ENCODE data around the gene MAP7. TPM values are rescaled to one million over a fixed set of nuclear protein-coding genes. Genes with fewer than 3 reads are reported as not detected.

The MAP7 gene
- total and polyA plus RNA-seq, 9 of the 15 experiments (the other 6 are each of a cell fraction or from before 2014, with no cell fraction given): 0.76 to 7.7 (median 3.9) TPM

DNA sequence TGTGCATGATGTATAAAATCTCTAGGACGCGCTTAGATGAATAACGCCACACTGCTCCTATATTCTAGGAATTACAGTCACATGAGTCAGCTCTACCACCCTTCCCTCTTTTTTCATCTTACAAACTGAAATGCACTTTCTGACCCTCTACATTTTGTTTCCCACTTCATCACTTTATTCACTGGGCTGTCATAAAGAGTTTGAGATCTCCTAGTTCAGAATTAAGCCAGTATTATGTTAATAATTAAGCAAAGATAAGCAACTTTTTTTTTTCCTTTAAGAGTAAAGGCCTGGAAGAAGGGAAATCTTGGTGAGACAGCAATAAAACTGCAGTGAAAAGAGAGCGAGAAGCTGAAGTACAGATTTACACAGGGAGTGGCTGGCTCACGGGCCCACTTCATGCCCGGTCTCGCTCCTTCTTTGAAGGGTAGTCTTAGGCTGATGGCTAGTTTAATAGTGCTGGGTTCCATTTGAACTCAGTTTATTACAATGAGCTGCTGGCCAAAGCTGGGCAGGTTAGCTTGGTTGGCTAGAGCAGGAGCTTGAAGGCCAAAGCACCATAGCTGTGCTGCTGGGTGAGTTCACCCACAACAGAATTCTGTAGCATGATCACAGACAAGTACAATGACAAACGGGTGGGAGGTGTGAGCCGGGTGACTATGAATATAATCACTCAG is 110.6 kb downstream of the MAP7 start (continued):
- TF ChIP-seq, protein P1, sequence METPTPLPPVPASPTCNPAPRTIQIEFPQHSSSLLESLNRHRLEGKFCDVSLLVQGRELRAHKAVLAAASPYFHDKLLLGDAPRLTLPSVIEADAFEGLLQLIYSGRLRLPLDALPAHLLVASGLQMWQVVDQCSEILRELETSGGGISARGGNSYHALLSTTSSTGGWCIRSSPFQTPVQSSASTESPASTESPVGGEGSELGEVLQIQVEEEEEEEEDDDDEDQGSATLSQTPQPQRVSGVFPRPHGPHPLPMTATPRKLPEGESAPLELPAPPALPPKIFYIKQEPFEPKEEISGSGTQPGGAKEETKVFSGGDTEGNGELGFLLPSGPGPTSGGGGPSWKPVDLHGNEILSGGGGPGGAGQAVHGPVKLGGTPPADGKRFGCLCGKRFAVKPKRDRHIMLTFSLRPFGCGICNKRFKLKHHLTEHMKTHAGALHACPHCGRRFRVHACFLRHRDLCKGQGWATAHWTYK (CRISPR knock-in tag; IDR thresholded peaks at IDR 0.05): 0 out of 2 replicates have a peak, but pooled peaks have one; percentile 41
- peak; percentile 67 for TF ChIP-seq MAFG (tag; conservative IDR thresholded peaks at IDR 0.05)
- TF ChIP-seq JUND (IDR thresholded peaks at IDR 0.05; ENCODE audit: borderline replicate concordance, low read depth, low read length): peak; percentile 41; the same call in 1 of the 2 replicates
- TF ChIP-seq JUND (tag; IDR thresholded peaks at IDR 0.05; ENCODE audit: borderline replicate concordance, low read depth, low read length): peak; percentile 62; the same call in 1 of the 3 replicates
- TF ChIP-seq ELF2 (CRISPR knock-in tag; IDR thresholded peaks at IDR 0.05): no peak
- no peak for TF ChIP-seq SRSF1 (IDR thresholded peaks at IDR 0.05; ENCODE audit: low read depth, low read length)
- TF ChIP-seq ZNF316 (IDR thresholded peaks at IDR 0.05): peak; percentile 55; the same call in 1 of the 2 replicates
- no peak for TF ChIP-seq NCOA6 (IDR thresholded peaks at IDR 0.05)
- peak; percentile 13; the same call in 1 of the 2 replicates for TF ChIP-seq SMARCA4 (IDR thresholded peaks at IDR 0.05)
- TF ChIP-seq RBM25 (IDR thresholded peaks at IDR 0.05; ENCODE audit: low read depth, low read length, severe bottlenecking): no peak
- TF ChIP-seq ELF1 (tag; IDR thresholded peaks at IDR 0.05): no peak
- peak; percentile 83 for TF ChIP-seq FOSL1 (tag; conservative IDR thresholded peaks at IDR 0.05)
- TF ChIP-seq ZKSCAN8 (CRISPR knock-in tag; IDR thresholded peaks at IDR 0.05): no peak
- no peak for TF ChIP-seq ZNF766 (CRISPR knock-in tag; conservative IDR thresholded peaks at IDR 0.05)
- no peak for TF ChIP-seq FOXM1 (IDR thresholded peaks at IDR 0.05; ENCODE audit: low read depth)
- TF ChIP-seq FOXM1 (CRISPR knock-in tag; IDR thresholded peaks at IDR 0.05; ENCODE audit: low read depth): no peak
- TF ChIP-seq MAZ (CRISPR knock-in tag; conservative IDR thresholded peaks at IDR 0.05 in 1 of 2, IDR thresholded peaks at IDR 0.05 in 1 of 2): peak in 1 of 2 experiments; percentile 57; a peak in 1 of 4 replicates
- no peak for TF ChIP-seq CREM (IDR thresholded peaks at IDR 0.05; ENCODE audit: low read depth)
- no peak for TF ChIP-seq PTBP1 (IDR thresholded peaks at IDR 0.05; ENCODE audit: low read depth, low read length)
